ENCODE measurements around the gene SLC16A6. TPM values are rescaled to one million over a fixed set of nuclear protein-coding genes. Genes with fewer than 3 reads are reported as not detected.
"Not testable (repeated sequence)": the region's sequence is repeated elsewhere in the genome, so short reads cannot be mapped to it uniquely, and the experiment has no call there.

Gene SLC16A6
- polyA plus RNA-seq, 1 donor (not counting 4 experiments of a cell fraction or from before 2014, with no cell fraction given): 0.14 TPM

- TF ChIP-seq EZH2 (IDR thresholded peaks at IDR 0.05; ENCODE audit: low read length) (no peak), CTCF (optimal IDR thresholded peaks at IDR 0.05 in 1 of 3, IDR thresholded peaks at IDR 0.05 in 1 of 3, conservative IDR thresholded peaks at IDR 0.05 in 1 of 3; ENCODE audit: extremely low read depth in 1 of 3, insufficient read depth in 2 of 3, low read length in 3 of 3) (no peak)
- no peak overlapping the region for H2AFZ ChIP-seq (ENCODE audit: control insufficient read depth, low read length)
- no peak overlapping the region for H3K4me3 ChIP-seq (ENCODE audit: control insufficient read depth in 2 of 3, extremely low read depth in 1 of 3, insufficient read depth in 2 of 3, low read depth in 1 of 3, low read length in 3 of 3)
- H3K36me3 ChIP-seq (ENCODE audit: control insufficient read depth in 2 of 2, extremely low read depth in 1 of 2, insufficient read depth in 2 of 2, low read length in 2 of 2): no peaks in the 10 kb centered on the region
- no peaks in the 10 kb centered on the region for H4K20me1 ChIP-seq (ENCODE audit: control insufficient read depth, extremely low read depth, insufficient read depth, low read length)
- no peak overlapping the region for H3K4me2 ChIP-seq (ENCODE audit: control insufficient read depth, extremely low read depth, insufficient read depth, low read depth, low read length)
- dilution Hi-C loops (cut with MboI; ENCODE audit: extremely low pct_ligation_motif_present, low sequenced_read_pairs): no loop called here
- DNase-seq (ENCODE audit: low read depth, low spot score) (no peak), FAIRE-seq (no peak)
- H3K9ac ChIP-seq (ENCODE audit: control insufficient read depth, extremely low read depth, insufficient read depth, low read length): no peak overlapping the region
- peaks cover 31% of the 10 kb centered on the region for H3K27me3 ChIP-seq (ENCODE audit: control insufficient read depth, extremely low read depth, insufficient read depth, low read length)
- H3K9me3 ChIP-seq (ENCODE audit: control insufficient read depth, low read depth, low read length): no peaks in the 10 kb centered on the region
- H3K79me2 ChIP-seq (ENCODE audit: control insufficient read depth, insufficient read depth, low read length): no peaks in the 10 kb centered on the region
- no peaks in the 10 kb centered on the region for H3K9me1 ChIP-seq (ENCODE audit: control insufficient read depth, extremely low read depth, insufficient read depth, low read length)
- peaks cover 18% of the 10 kb centered on the region for H3K4me1 ChIP-seq (ENCODE audit: control insufficient read depth, extremely low read depth, insufficient read depth, low read length)
- no peak overlapping the region for H3K27ac ChIP-seq (ENCODE audit: control insufficient read depth, insufficient read depth, low read length)
Measured at GRCh38 chr17:68288804-68289203, 2.1 kb downstream of the SLC16A6 start.

GRCh38 chr17:68288375-68288774 is 2.6 kb downstream of the SLC16A6 start:
- H2AFZ ChIP-seq (ENCODE audit: control insufficient read depth, low read length): no peak overlapping the region
- DNase-seq (ENCODE audit: low read depth, low spot score) (no peak), FAIRE-seq (no peak)
- no peak overlapping the region for H3K4me2 ChIP-seq (ENCODE audit: control insufficient read depth, extremely low read depth, insufficient read depth, low read depth, low read length)
- no peaks in the 10 kb centered on the region for H3K36me3 ChIP-seq (ENCODE audit: control insufficient read depth in 2 of 2, extremely low read depth in 1 of 2, insufficient read depth in 2 of 2, low read length in 2 of 2)
- no peak overlapping the region for H3K27ac ChIP-seq (ENCODE audit: control insufficient read depth, insufficient read depth, low read length)
- dilution Hi-C loops (cut with MboI; ENCODE audit: extremely low pct_ligation_motif_present, low sequenced_read_pairs): no loop called here
- H3K4me1 ChIP-seq (ENCODE audit: control insufficient read depth, extremely low read depth, insufficient read depth, low read length): peaks cover 18% of the 10 kb centered on the region
- H4K20me1 ChIP-seq (ENCODE audit: control insufficient read depth, extremely low read depth, insufficient read depth, low read length): no peaks in the 10 kb centered on the region
- TF ChIP-seq CTCF (optimal IDR thresholded peaks at IDR 0.05 in 1 of 3, IDR thresholded peaks at IDR 0.05 in 1 of 3, conservative IDR thresholded peaks at IDR 0.05 in 1 of 3; ENCODE audit: extremely low read depth in 1 of 3, insufficient read depth in 2 of 3, low read length in 3 of 3) (no peak), EZH2 (IDR thresholded peaks at IDR 0.05; ENCODE audit: low read length) (no peak)
- no peaks in the 10 kb centered on the region for H3K9me1 ChIP-seq (ENCODE audit: control insufficient read depth, extremely low read depth, insufficient read depth, low read length)
- H3K9me3 ChIP-seq (ENCODE audit: control insufficient read depth, low read depth, low read length): no peaks in the 10 kb centered on the region
- H3K79me2 ChIP-seq (ENCODE audit: control insufficient read depth, insufficient read depth, low read length): no peaks in the 10 kb centered on the region
- no peak overlapping the region for H3K4me3 ChIP-seq (ENCODE audit: control insufficient read depth in 2 of 3, extremely low read depth in 1 of 3, insufficient read depth in 2 of 3, low read depth in 1 of 3, low read length in 3 of 3)
- H3K9ac ChIP-seq (ENCODE audit: control insufficient read depth, extremely low read depth, insufficient read depth, low read length): no peak overlapping the region
- peaks cover 31% of the 10 kb centered on the region for H3K27me3 ChIP-seq (ENCODE audit: control insufficient read depth, extremely low read depth, insufficient read depth, low read length)

- H3K9ac ChIP-seq (ENCODE audit: control insufficient read depth, extremely low read depth, insufficient read depth, low read length); H3K4me1 ChIP-seq (ENCODE audit: control insufficient read depth, extremely low read depth, insufficient read depth, low read length); DNase-seq (ENCODE audit: low read depth, low spot score); H3K36me3 ChIP-seq (ENCODE audit: control insufficient read depth in 2 of 2, extremely low read depth in 1 of 2, insufficient read depth in 2 of 2, low read length in 2 of 2); H3K79me2 ChIP-seq (ENCODE audit: control insufficient read depth, insufficient read depth, low read length); H3K27ac ChIP-seq (ENCODE audit: control insufficient read depth, insufficient read depth, low read length); H4K20me1 ChIP-seq (ENCODE audit: control insufficient read depth, extremely low read depth, insufficient read depth, low read length); H3K4me2 ChIP-seq (ENCODE audit: control insufficient read depth, extremely low read depth, insufficient read depth, low read depth, low read length); H3K9me1 ChIP-seq (ENCODE audit: control insufficient read depth, extremely low read depth, insufficient read depth, low read length); H3K4me3 ChIP-seq (ENCODE audit: control insufficient read depth in 2 of 3, extremely low read depth in 1 of 3, insufficient read depth in 2 of 3, low read depth in 1 of 3, low read length in 3 of 3); H3K27me3 ChIP-seq (ENCODE audit: control insufficient read depth, extremely low read depth, insufficient read depth, low read length); FAIRE-seq; H2AFZ ChIP-seq (ENCODE audit: control insufficient read depth, low read length); H3K9me3 ChIP-seq (ENCODE audit: control insufficient read depth, low read depth, low read length); dilution Hi-C loops (cut with MboI; ENCODE audit: extremely low pct_ligation_motif_present, low sequenced_read_pairs): not testable (repeated sequence)
Measured at GRCh38 chr17:68281965-68282364, 9.0 kb downstream of the SLC16A6 start.

All from keratinocyte (primary cell).